ENCODE results near the gene MYRF.

Gene MYRF

GRCh38 chr11:61828379-61828628, 75.9 kb downstream of the MYRF start:
- no peak for DNase-seq

GRCh38 chr11:61828629-61829407, 76.4 kb downstream of the MYRF start:
- DNase-seq = no peak

- no peak for DNase-seq
These were observed 77.4 kb downstream of the MYRF start for GRCh38 chr11:61829806-61830205.

- DNase-seq = no peak
These were observed 78.0 kb downstream of the MYRF start for GRCh38 chr11:61830237-61831105.

- DNase-seq = no peak
These were observed 79.8 kb downstream of the MYRF start for GRCh38 chr11:61832207-61832606.

- DNase-seq = no peak
These were observed 80.3 kb downstream of the MYRF start for GRCh38 chr11:61832754-61833153.

- no peak for DNase-seq
These were observed 81.0 kb downstream of the MYRF start for GRCh38 chr11:61833471-61833870.

- DNase-seq = no peak
These were observed 81.5 kb downstream of the MYRF start for GRCh38 chr11:61833926-61834277.

GRCh38 chr11:61834278-61835048, 82.0 kb downstream of the MYRF start:
- DNase-seq = no peak

GRCh38 chr11:61836193-61836592, 83.8 kb downstream of the MYRF start:
- DNase-seq = no peak

GRCh38 chr11:61837411-61838005, 85.1 kb downstream of the MYRF start:
- DNase-seq = no peak

All from T1000 (cell line).